HepG2 (cell line): ENCODE data around the gene PPIB. TPM values are rescaled to one million over a fixed set of nuclear protein-coding genes. Genes with fewer than 3 reads are reported as not detected.
A peak's percentile ranks its signal among the peaks of the same experiment; 100 is the strongest.

Source experiments
- ARNT2 ChIP-seq: sonication (generic); formaldehyde crosslinking; IDR thresholded peaks from 2 replicates; pipeline ENCODE4 v1.8.0; 2022; ENCODE audit warnings: mild to moderate bottlenecking, low read depth, missing genetic modification reagents, moderate library complexity
- JUNB ChIP-seq: sonication (generic); formaldehyde crosslinking; IDR thresholded peaks from 2 replicates; pipeline ENCODE4 v1.8.0; 2022; ENCODE audit warnings: missing genetic modification reagents, mild to moderate bottlenecking, borderline replicate concordance
- NR2F1 ChIP-seq, 2 experiments: fragments of 450-650 bp in 1 of 2; formaldehyde crosslinking in 1 of 2; IDR thresholded peaks; 2 replicates each; pipeline versions ENCODE4 v1.5.0 to v1.6.1; 2016 to 2020; ENCODE audit warnings: mild to moderate bottlenecking in 1 of 2, missing compliant biosample characterization in 1 of 2, missing genetic modification reagents in 1 of 2, moderate library complexity in 1 of 2
- PHB2 ChIP-seq: fragments of 450-650 bp; IDR thresholded peaks from 2 replicates; pipeline ENCODE4 v1.6.1; 2018; ENCODE audit not compliant: partially characterized antibody
- POGZ ChIP-seq: sonication (generic); formaldehyde crosslinking; IDR thresholded peaks from 2 replicates; pipeline ENCODE4 v1.4.0; 2020; ENCODE audit warnings: mild to moderate bottlenecking, missing genetic modification reagents
- PPARG ChIP-seq: conservative IDR thresholded peaks from 2 replicates; pipeline ENCODE4 v1.6.1; 2016; ENCODE audit warnings: missing biosample characterization, missing genetic modification reagents
- RBM39 ChIP-seq: fragments of 200-400 bp; formaldehyde crosslinking; IDR thresholded peaks from one replicate; pipeline ENCODE4 v1.6.1; 2018; ENCODE audit warnings: antibody characterized with exemption, mild to moderate bottlenecking, low read depth, low read length; ENCODE audit not compliant: poor library complexity, severe bottlenecking
- SALL2 ChIP-seq: sonication (generic); formaldehyde crosslinking; IDR thresholded peaks from 2 replicates; pipeline ENCODE4 v1.8.1; 2023; ENCODE audit warnings: mild to moderate bottlenecking, missing genetic modification reagents, inconsistent platforms
- TSC22D2 ChIP-seq: sonication (generic); formaldehyde crosslinking; IDR thresholded peaks from 2 replicates; pipeline ENCODE4 v1.5.1; 2020; ENCODE audit warnings: missing genetic modification reagents, mild to moderate bottlenecking, borderline replicate concordance
- WIZ ChIP-seq: sonication (generic); formaldehyde crosslinking; IDR thresholded peaks from 2 replicates; pipeline ENCODE4 v1.5.1; 2020; ENCODE audit warnings: mild to moderate bottlenecking, missing genetic modification reagents
- ZNF703 ChIP-seq: sonication (generic); formaldehyde crosslinking; IDR thresholded peaks from 2 replicates; pipeline ENCODE4 v1.5.1; 2020; ENCODE audit warnings: missing genetic modification reagents, mild to moderate bottlenecking, moderate library complexity, borderline replicate concordance
- ZNF747 ChIP-seq: sonication (generic); formaldehyde crosslinking; IDR thresholded peaks from 2 replicates; pipeline ENCODE4 v1.8.1; 2023; ENCODE audit warnings: missing genetic modification reagents, mild to moderate bottlenecking, borderline replicate concordance
- polyA plus RNA-seq, 8 experiments: library from polyadenylated mRNA; depleted of rRNA in 3 of 8; stranded (reverse) in 7 of 8; unstranded in 1 of 8; fragments of >200 nt; fragmentation: Illumina TruSeq in 4 of 8; extraction: Trizol in 4 of 8; gene quantifications; 2 replicates each; pipeline versions ENCODE4 v1.2.1 to v1.2.3, GENCODE V29; 2011 to 2016; ENCODE audit warnings: low read depth in 4 of 8, missing spikeins in 1 of 8, mixed read lengths in 1 of 8; ENCODE audit not compliant: insufficient read depth in 1 of 8
- total RNA-seq, 5 experiments: library from RNA; depleted of rRNA; stranded (reverse); fragments of >200 nt; fragmentation: Illumina TruSeq; extraction: Trizol; gene quantifications; 2 replicates each; pipeline ENCODE4 v1.2.3, GENCODE V29; 2016; ENCODE audit warnings: low read depth in 1 of 5
- TF ChIP-seq, protein P1 (sequence below): sonication (generic); formaldehyde crosslinking; IDR thresholded peaks from 2 replicates; pipeline ENCODE4 v1.4.0; 2020; ENCODE audit warnings: mild to moderate bottlenecking, missing genetic modification reagents
- TF ChIP-seq, protein P2 (sequence below): sonication (generic); formaldehyde crosslinking; IDR thresholded peaks from 2 replicates; pipeline ENCODE4 v1.5.0; 2020; ENCODE audit warnings: missing genetic modification reagents, mild to moderate bottlenecking, borderline replicate concordance
- TF ChIP-seq, protein P3 (sequence below): sonication (generic); formaldehyde crosslinking; IDR thresholded peaks from 2 replicates; pipeline ENCODE4 v1.4.0; 2020; ENCODE audit warnings: mild to moderate bottlenecking, missing genetic modification reagents
- TF ChIP-seq, protein P4 (sequence below): sonication (generic); formaldehyde crosslinking; IDR thresholded peaks from 2 replicates; pipeline ENCODE4 v1.8.1; 2023; ENCODE audit warnings: mild to moderate bottlenecking, missing genetic modification reagents

Gene PPIB
- total and polyA plus RNA-seq, 2 of the 13 experiments (the other 11 are each of a cell fraction or from before 2014, with no cell fraction given): 780 to 882 TPM

DNA sequence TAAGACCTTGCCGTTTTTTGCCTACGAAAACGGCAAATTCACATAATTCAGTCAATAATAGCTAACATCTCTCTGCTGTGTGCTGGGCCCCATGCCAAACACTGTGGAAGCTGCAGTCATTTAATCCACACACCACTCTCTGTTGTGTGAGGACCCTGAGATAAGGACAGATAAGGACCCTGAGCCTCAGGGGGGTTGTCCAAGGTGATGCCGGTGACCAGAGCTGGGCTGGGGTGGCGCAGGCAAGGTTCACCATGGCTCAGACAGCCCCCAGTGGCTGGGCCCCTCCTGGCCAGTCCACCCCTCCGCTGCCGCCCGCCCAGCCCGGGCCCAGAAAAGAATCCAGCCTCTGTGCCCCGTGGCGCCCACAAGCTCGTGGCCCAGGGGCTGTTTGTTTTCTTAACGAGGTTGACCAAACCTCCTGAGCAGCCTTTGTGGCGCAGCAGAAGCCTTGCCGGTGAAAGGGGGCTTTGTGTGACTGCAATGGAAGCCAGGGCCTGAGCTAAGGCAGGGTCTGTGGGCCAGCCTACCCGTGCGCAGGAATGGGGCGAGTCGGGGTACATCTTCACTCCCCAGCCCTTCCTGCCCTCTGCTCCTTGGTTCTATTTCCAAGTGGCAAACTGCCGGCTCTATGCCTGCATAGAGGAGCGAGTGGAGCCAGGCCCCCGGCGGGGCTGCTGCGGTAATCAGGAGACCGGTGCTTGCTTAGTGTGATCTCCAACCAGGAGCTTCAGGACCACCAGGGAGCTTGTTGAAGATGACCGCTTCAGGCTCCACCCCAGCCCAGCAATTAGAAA, 15.7 kb downstream of the PPIB start (continued):
- TF ChIP-seq, protein P1, sequence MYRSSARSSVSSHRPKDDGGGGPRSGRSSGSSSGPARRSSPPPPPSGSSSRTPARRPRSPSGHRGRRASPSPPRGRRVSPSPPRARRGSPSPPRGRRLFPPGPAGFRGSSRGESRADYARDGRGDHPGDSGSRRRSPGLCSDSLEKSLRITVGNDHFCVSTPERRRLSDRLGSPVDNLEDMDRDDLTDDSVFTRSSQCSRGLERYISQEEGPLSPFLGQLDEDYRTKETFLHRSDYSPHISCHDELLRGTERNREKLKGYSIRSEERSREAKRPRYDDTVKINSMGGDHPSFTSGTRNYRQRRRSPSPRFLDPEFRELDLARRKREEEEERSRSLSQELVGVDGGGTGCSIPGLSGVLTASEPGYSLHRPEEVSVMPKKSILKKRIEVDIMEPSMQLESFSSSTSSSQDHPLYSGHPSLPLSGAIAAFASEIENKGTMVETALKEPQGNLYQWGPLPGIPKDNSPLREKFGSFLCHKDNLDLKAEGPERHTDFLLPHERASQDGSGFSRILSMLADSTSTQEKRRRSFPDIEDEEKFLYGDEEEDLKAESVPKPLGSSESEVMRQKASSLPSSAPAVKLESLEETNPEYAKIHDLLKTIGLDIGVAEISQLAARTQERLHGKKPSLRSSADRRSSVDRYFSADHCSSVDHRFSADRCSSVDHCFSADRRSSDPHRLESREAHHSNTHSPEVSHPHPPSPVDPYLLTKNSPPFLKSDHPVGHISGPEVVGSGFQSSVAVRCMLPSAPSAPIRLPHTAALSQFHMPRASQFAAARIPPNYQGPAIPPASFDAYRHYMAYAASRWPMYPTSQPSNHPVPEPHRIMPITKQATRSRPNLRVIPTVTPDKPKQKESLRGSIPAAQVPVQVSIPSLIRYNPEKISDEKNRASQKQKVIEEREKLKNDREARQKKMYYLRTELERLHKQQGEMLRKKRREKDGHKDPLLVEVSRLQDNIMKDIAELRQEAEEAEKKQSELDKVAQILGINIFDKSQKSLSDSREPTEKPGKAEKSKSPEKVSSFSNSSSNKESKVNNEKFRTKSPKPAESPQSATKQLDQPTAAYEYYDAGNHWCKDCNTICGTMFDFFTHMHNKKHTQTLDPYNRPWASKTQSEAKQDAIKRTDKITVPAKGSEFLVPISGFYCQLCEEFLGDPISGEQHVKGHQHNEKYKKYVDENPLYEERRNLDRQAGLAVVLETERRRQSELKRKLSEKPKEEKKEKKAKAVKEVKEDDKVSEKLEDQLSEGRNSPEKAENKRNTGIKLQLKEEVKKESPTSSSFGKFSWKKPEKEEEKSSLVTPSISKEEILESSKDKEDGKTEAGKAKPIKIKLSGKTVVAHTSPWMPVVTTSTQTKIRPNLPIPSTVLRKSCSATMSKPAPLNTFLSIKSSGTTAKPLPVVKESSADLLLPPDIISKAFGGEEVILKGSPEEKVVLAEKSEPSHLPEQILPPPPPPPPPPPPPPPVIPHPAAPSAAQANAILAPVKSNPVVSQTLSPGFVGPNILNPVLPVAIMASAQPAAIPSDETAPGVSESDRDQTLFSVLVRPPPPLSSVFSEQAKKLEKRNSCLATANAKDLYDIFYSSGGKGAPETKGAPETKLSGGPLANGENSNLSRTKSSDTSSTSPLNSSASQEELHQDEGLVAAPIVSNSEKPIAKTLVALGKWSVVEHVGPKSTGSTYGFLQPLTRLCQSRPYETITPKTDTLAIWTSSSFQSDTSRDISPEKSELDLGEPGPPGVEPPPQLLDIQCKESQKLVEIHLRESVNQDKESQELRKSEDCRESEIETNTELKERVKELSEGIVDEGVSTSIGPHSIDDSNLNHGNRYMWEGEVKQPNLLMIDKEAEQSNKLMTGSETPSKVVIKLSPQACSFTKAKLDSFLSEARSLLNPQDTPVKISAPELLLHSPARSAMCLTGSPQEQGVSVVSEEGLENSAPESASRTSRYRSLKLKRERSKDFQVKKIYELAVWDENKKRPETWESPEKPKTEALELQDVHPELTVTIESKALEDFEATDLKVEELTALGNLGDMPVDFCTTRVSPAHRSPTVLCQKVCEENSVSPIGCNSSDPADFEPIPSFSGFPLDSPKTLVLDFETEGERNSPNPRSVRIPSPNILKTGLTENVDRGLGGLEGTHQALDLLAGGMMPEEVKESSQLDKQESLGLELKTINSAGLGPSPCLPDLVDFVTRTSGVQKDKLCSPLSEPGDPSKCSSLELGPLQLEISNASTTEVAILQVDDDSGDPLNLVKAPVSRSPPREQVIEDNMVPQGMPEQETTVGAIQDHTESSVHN: no peak
- TF ChIP-seq RBM39 (peak; percentile 70), JUNB (CRISPR knock-in tag) (no peak), PHB2 (no peak), PPARG (CRISPR knock-in tag) (no peak), ZNF703 (CRISPR knock-in tag) (no peak), WIZ (no peak), NR2F1 (CRISPR knock-in tag; IDR thresholded peaks at IDR 0.05) (no peak), ARNT2 (no peak), TSC22D2 (CRISPR knock-in tag) (no peak), ZNF747 (CRISPR knock-in tag) (no peak), POGZ (CRISPR knock-in tag) (peak; percentile 61; the same call in 1 of the 2 replicates), SALL2 (CRISPR knock-in tag) (no peak)
- TF ChIP-seq, protein P2, sequence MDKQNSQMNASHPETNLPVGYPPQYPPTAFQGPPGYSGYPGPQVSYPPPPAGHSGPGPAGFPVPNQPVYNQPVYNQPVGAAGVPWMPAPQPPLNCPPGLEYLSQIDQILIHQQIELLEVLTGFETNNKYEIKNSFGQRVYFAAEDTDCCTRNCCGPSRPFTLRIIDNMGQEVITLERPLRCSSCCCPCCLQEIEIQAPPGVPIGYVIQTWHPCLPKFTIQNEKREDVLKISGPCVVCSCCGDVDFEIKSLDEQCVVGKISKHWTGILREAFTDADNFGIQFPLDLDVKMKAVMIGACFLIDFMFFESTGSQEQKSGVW (CRISPR knock-in tag): no peak
- TF ChIP-seq, protein P3, sequence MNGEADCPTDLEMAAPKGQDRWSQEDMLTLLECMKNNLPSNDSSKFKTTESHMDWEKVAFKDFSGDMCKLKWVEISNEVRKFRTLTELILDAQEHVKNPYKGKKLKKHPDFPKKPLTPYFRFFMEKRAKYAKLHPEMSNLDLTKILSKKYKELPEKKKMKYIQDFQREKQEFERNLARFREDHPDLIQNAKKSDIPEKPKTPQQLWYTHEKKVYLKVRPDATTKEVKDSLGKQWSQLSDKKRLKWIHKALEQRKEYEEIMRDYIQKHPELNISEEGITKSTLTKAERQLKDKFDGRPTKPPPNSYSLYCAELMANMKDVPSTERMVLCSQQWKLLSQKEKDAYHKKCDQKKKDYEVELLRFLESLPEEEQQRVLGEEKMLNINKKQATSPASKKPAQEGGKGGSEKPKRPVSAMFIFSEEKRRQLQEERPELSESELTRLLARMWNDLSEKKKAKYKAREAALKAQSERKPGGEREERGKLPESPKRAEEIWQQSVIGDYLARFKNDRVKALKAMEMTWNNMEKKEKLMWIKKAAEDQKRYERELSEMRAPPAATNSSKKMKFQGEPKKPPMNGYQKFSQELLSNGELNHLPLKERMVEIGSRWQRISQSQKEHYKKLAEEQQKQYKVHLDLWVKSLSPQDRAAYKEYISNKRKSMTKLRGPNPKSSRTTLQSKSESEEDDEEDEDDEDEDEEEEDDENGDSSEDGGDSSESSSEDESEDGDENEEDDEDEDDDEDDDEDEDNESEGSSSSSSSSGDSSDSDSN (CRISPR knock-in tag): peak; percentile 70
- TF ChIP-seq, protein P4, sequence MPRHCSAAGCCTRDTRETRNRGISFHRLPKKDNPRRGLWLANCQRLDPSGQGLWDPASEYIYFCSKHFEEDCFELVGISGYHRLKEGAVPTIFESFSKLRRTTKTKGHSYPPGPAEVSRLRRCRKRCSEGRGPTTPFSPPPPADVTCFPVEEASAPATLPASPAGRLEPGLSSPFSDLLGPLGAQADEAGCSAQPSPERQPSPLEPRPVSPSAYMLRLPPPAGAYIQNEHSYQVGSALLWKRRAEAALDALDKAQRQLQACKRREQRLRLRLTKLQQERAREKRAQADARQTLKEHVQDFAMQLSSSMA (CRISPR knock-in tag): 0 out of 2 replicates have a peak, but pooled peaks have one; percentile 35
